K562 (cell line): Measurements from ENCODE around the gene UBE2N. TPM values are rescaled to one million over a fixed set of nuclear protein-coding genes. Genes with fewer than 3 reads are reported as not detected.

Experiments
- BRCA1 ChIP-seq, 2 experiments: fragments of 450-650 bp in 1 of 2; sonication (generic) in 1 of 2; formaldehyde crosslinking in 1 of 2; IDR thresholded peaks; 2 replicates each; pipeline versions ENCODE4 v1.5.0 to v1.6.1; 2017 to 2020; ENCODE audit warnings: mild to moderate bottlenecking in 1 of 2, missing genetic modification reagents in 1 of 2
- BRF1 ChIP-seq: IDR thresholded peaks from 3 replicates; pipeline ENCODE4 v1.6.1; 2011; ENCODE audit warnings: borderline replicate concordance, mild to moderate bottlenecking; ENCODE audit not compliant: insufficient read length; ENCODE audit errors: extremely low read depth
- CHCHD3 ChIP-seq: fragments of 250-450 bp; sonication (Bioruptor Pico); IDR thresholded peaks from 2 replicates; pipeline ENCODE4 v2.1.2; 2022; ENCODE audit warnings: mild to moderate bottlenecking
- EP300 ChIP-seq: IDR thresholded peaks from 2 replicates; pipeline ENCODE4 v1.6.1; 2012; ENCODE audit warnings: low read length, improper control_type of control experiment
- FOXK2 ChIP-seq, 2 experiments: fragments of 450-650 bp; IDR thresholded peaks in 1 of 2; conservative IDR thresholded peaks in 1 of 2; 2 replicates each; pipeline ENCODE4 v1.6.1; 2016; ENCODE audit warnings: low read depth in 2 of 2, mild to moderate bottlenecking in 1 of 2
- HMG20B ChIP-seq: fragments of 250-450 bp; sonication (Bioruptor Pico); IDR thresholded peaks from 2 replicates; pipeline ENCODE4 v1.5.0; 2021; ENCODE audit warnings: mild to moderate bottlenecking
- MCM3 ChIP-seq: fragments of 450-650 bp; IDR thresholded peaks from 2 replicates; pipeline ENCODE4 v1.6.1; 2016
- MEF2D ChIP-seq: conservative IDR thresholded peaks from 2 replicates; pipeline ENCODE4 v1.6.1; 2016; ENCODE audit warnings: low read depth, missing genetic modification characterization, missing compliant biosample characterization
- SMAD4 ChIP-seq: fragments of 250-450 bp; sonication (Bioruptor Pico); conservative IDR thresholded peaks from 2 replicates; pipeline ENCODE4 v1.8.0; 2021; ENCODE audit warnings: inconsistent platforms, mild to moderate bottlenecking, moderate library complexity
- YBX1 ChIP-seq: fragments of 450-650 bp; IDR thresholded peaks from 2 replicates; pipeline ENCODE4 v1.7.1; 2016; ENCODE audit warnings: mild to moderate bottlenecking
- ZBTB40 ChIP-seq, 2 experiments: fragments of 450-650 bp in 1 of 2; sonication (generic) in 1 of 2; formaldehyde crosslinking in 1 of 2; IDR thresholded peaks; 2 replicates each; pipeline versions ENCODE4 v1.7.1 to v1.9.0; 2016 to 2022; ENCODE audit warnings: inconsistent platforms in 1 of 2, mild to moderate bottlenecking in 1 of 2, missing genetic modification reagents in 1 of 2
- ZNF316 ChIP-seq: fragments of 450-650 bp; IDR thresholded peaks from 2 replicates; pipeline ENCODE4 v1.6.1; 2016
- ZNF445 ChIP-seq: fragments of 250-450 bp; sonication (Bioruptor Pico); IDR thresholded peaks from 2 replicates; pipeline ENCODE4 v1.4.0; 2020; ENCODE audit warnings: low read depth, mild to moderate bottlenecking, moderate library complexity
- ZNF57 ChIP-seq: fragments of 450-650 bp; formaldehyde crosslinking; IDR thresholded peaks from 2 replicates; pipeline ENCODE4 v1.4.0; 2020; ENCODE audit warnings: mild to moderate bottlenecking, moderate library complexity
- polyA plus RNA-seq, 8 experiments: library from polyadenylated mRNA; depleted of rRNA in 4 of 8; stranded (reverse) in 5 of 8; unstranded in 3 of 8; fragments of >200 nt; fragmentation: Nextera tagmentation in 2 of 8; fragmentation: Illumina TruSeq in 1 of 8; extraction: Ambion mirVana in 2 of 8; extraction: Trizol in 1 of 8; gene quantifications; 2 replicates each; pipeline versions ENCODE4 v1.2.1 to v1.2.3, GENCODE V29; 2011 to 2014; ENCODE audit warnings: inconsistent platforms in 1 of 8, missing spikeins in 1 of 8
- total RNA-seq, 7 experiments: library from RNA; depleted of rRNA in 6 of 7; stranded (reverse); fragments of >200 nt in 6 of 7; fragmentation: Illumina TruSeq in 2 of 7; extraction: Trizol in 2 of 7; gene quantifications; 2 replicates each; pipeline versions ENCODE4 v1.2.1 to v1.2.3, GENCODE V29; 2011 to 2021; ENCODE audit warnings: low replicate concordance in 1 of 7
- TF ChIP-seq, protein P1 (sequence below): fragments of 250-450 bp; sonication (Bioruptor Pico); IDR thresholded peaks from 2 replicates; pipeline ENCODE4 v1.4.0; 2020; ENCODE audit warnings: mild to moderate bottlenecking, moderate library complexity

Gene UBE2N
- total and polyA plus RNA-seq, 9 of the 15 experiments (the other 6 are each of a cell fraction or from before 2014, with no cell fraction given) = 189 to 826 (median 260) TPM

DNA sequence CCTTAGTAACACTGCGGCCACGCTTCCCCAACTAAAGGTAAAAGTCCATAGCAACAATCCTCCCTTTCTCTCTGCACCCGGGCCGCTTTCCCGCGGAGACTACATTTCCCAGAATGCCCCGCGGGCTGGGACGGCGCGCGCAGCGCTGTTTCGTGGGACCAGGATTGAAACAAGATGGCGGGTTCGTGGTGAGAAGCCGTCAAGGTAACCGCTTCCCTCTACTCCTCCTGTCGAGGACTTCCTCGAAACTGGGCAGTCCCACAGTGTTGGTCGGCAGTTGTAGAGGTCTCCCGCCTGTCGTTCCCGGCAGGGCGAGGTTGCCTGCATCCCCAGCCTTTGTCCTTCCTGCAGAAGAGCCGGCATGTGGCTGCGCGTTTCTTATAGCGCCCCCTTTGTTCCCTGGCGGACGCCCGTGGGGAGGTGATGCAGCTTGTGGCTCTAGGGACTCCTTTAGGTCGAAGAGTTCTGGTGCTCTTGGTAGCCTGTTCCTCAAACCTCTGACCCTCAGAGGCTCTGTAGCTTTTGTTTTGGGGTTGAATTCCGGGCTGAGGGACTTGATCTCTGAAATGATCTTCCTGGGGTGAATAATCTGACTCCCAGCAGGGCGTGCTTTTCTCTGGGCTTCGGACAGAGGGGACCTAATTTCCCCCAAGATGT lies 25.7 kb upstream of the UBE2N start, which contains the start of gene MRPL42 (continued):
- TF ChIP-seq, protein P1, sequence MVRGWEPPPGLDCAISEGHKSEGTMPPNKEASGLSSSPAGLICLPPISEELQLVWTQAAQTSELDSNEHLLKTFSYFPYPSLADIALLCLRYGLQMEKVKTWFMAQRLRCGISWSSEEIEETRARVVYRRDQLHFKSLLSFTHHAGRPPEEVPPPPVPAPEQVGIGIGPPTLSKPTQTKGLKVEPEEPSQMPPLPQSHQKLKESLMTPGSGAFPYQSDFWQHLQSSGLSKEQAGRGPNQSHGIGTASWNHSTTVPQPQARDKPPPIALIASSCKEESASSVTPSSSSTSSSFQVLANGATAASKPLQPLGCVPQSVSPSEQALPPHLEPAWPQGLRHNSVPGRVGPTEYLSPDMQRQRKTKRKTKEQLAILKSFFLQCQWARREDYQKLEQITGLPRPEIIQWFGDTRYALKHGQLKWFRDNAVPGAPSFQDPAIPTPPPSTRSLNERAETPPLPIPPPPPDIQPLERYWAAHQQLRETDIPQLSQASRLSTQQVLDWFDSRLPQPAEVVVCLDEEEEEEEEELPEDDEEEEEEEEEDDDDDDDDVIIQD (CRISPR knock-in tag) = no peak
- TF ChIP-seq ZBTB40 (IDR thresholded peaks at IDR 0.05) = peak; percentile 52
- no peak for TF ChIP-seq ZBTB40 (CRISPR knock-in tag; IDR thresholded peaks at IDR 0.05)
- 0 out of 2 replicates have a peak, but pooled peaks have one; percentile 35 for TF ChIP-seq ZNF57 (CRISPR knock-in tag)
- no peak; the same call in 1 of the 2 replicates for TF ChIP-seq MEF2D (tag)
- TF ChIP-seq SMAD4 (CRISPR knock-in tag) = peak; percentile 77; the same call in 1 of the 2 replicates
- no peak for TF ChIP-seq BRCA1 (IDR thresholded peaks at IDR 0.05)
- TF ChIP-seq BRCA1 (CRISPR knock-in tag; IDR thresholded peaks at IDR 0.05) = no peak
- TF ChIP-seq FOXK2 (conservative IDR thresholded peaks at IDR 0.05 in 1 of 2, IDR thresholded peaks at IDR 0.05 in 1 of 2; ENCODE audit: low read depth in 2 of 2) = peak; percentile 84
- no peak; the same call in 1 of the 2 replicates for TF ChIP-seq EP300
- TF ChIP-seq ZNF316 = peak; percentile 73
- no peak for TF ChIP-seq HMG20B (CRISPR knock-in tag)
- TF ChIP-seq BRF1 = no peak
- TF ChIP-seq YBX1 = no peak
- no peak for TF ChIP-seq CHCHD3 (CRISPR knock-in tag)
- TF ChIP-seq ZNF445 = no peak
- TF ChIP-seq MCM3 = no peak
